Endothelial cell of umbilical vein (primary cell): ENCODE measurements around the gene OCEL1. TPM values are rescaled to one million over a fixed set of nuclear protein-coding genes. Genes with fewer than 3 reads are reported as not detected.

Experiments
- BruUV-seq: library from RNA; stranded (reverse); fragments of 400-500 nt; replicated peaks from 2 replicates; lab custom pipeline; 2021; lab: Mats Ljungman, UMichigan
- CTCF ChIA-PET: fragments of 300-600, 350-600 bp; sonication (Branson Sonifier 250); formaldehyde crosslinking; loops from one replicate; lab custom pipeline; 2021; ENCODE audit warnings: antibody characterized with exemption, inconsistent platforms; lab: Charles Lee
- POLR2A ChIA-PET: fragments of 300-600, 350-600 bp; sonication (Branson Sonifier 250); formaldehyde crosslinking; loops from one replicate; lab custom pipeline; 2021; ENCODE audit warnings: antibody characterized with exemption, inconsistent platforms; lab: Charles Lee
- DNase-seq: peaks from one replicate; pipeline ENCODE4 v3.0.0-alpha.2; 2011; ENCODE audit warnings: low read depth, low spot score
- FAIRE-seq: peaks from 2 replicates; lab custom pipeline; 2011; peaks lifted over from hg19 to GRCh38; lab: Jason Lieb, UNC
- H2AFZ ChIP-seq: 2 replicates; pipeline ENCODE4 v1.6.0; 2012; ENCODE audit warnings: low read depth, low read length, control low read depth, inconsistent platforms
- H3K27ac ChIP-seq: 2 replicates; pipeline ENCODE4 v1.5.1; 2011; ENCODE audit warnings: low read depth, mild to moderate bottlenecking, control low read depth, low read length, moderate library complexity; ENCODE audit not compliant: insufficient read depth
- H3K27me3 ChIP-seq, 2 experiments: 2 replicates each; pipeline versions ENCODE4 v1.6.0 to v1.6.1; 2011; ENCODE audit warnings: low read length in 2 of 2, mixed read lengths in 1 of 2; ENCODE audit not compliant: control insufficient read depth in 2 of 2, insufficient read depth in 2 of 2
- H3K36me3 ChIP-seq, 2 experiments: 2 replicates in 1 of 2; 3 replicates in 1 of 2; pipeline ENCODE4 v1.5.1; 2011; ENCODE audit warnings: low read length in 2 of 2, mild to moderate bottlenecking in 1 of 2, moderate library complexity in 1 of 2; ENCODE audit not compliant: control insufficient read depth in 2 of 2, insufficient read depth in 2 of 2; ENCODE audit errors: extremely low read depth in 1 of 2
- H3K4me1 ChIP-seq: 3 replicates; pipeline ENCODE4 v1.5.1; 2011; ENCODE audit warnings: mild to moderate bottlenecking, low read length; ENCODE audit not compliant: control insufficient read depth, insufficient read depth; ENCODE audit errors: extremely low read depth
- H3K4me2 ChIP-seq: 2 replicates; pipeline ENCODE4 v1.6.1; 2011; ENCODE audit warnings: low read length, control low read depth, mixed read lengths; ENCODE audit not compliant: insufficient read depth
- H3K4me3 ChIP-seq, 3 experiments: fragments of 200-600 bp in 1 of 3; sonication (generic), shearing (Covaris generic) in 1 of 3; replicated peaks in 1 of 3; 2 replicates each; pipeline ENCODE4 v1.5.1; 2011 to 2016; ENCODE audit warnings: control low read depth in 3 of 3, low read length in 3 of 3, mild to moderate bottlenecking in 2 of 3, inconsistent platforms in 1 of 3, low read depth in 1 of 3, moderate library complexity in 1 of 3; ENCODE audit not compliant: insufficient read depth in 1 of 3
- H3K79me2 ChIP-seq: 2 replicates; pipeline ENCODE4 v1.6.0; 2012; ENCODE audit warnings: low read length, inconsistent platforms; ENCODE audit not compliant: control insufficient read depth, insufficient read depth
- H3K9ac ChIP-seq: replicated peaks from 2 replicates; pipeline ENCODE3; 2011; ENCODE audit warnings: low read length, control low read depth; ENCODE audit not compliant: insufficient read depth; ENCODE audit errors: extremely low read depth
- H3K9me1 ChIP-seq: replicated peaks from 3 replicates; pipeline ENCODE4 v1.6.0; 2011; ENCODE audit warnings: mild to moderate bottlenecking, low read length; ENCODE audit not compliant: control insufficient read depth, insufficient read depth; ENCODE audit errors: extremely low read depth
- H3K9me3 ChIP-seq: replicated peaks from 2 replicates; pipeline ENCODE4 v1.5.1; 2012; ENCODE audit warnings: low read length, inconsistent platforms; ENCODE audit not compliant: control insufficient read depth, insufficient read depth
- H4K20me1 ChIP-seq: replicated peaks from 2 replicates; pipeline ENCODE3; 2011; ENCODE audit warnings: mild to moderate bottlenecking, low read length; ENCODE audit not compliant: control insufficient read depth, insufficient read depth; ENCODE audit errors: extremely low read depth
- CTCF ChIP-seq, 2 donors: IDR thresholded peaks; 1 replicate in 1 of 2; 2 replicates in 1 of 2; pipeline ENCODE4 v1.5.1; 2011; ENCODE audit warnings: low read length in 2 of 2, mild to moderate bottlenecking in 2 of 2, moderate library complexity in 2 of 2, control low read depth in 1 of 2, inconsistent platforms in 1 of 2, low read depth in 1 of 2; ENCODE audit not compliant: insufficient read depth in 1 of 2; ENCODE audit errors: extremely low read depth in 1 of 2
- FOS ChIP-seq: IDR thresholded peaks from 2 replicates; pipeline ENCODE4 v1.6.1; 2011; ENCODE audit warnings: mild to moderate bottlenecking, low read length, moderate library complexity, borderline replicate concordance; ENCODE audit not compliant: insufficient read depth
- GATA2 ChIP-seq: IDR thresholded peaks from 2 replicates; pipeline ENCODE4 v1.7.0; 2011; ENCODE audit warnings: low read depth, mild to moderate bottlenecking, moderate library complexity, mixed read lengths, low read length; ENCODE audit not compliant: insufficient read length, insufficient read depth
- MAX ChIP-seq: IDR thresholded peaks from 2 replicates; pipeline ENCODE4 v1.6.1; 2011; ENCODE audit not compliant: insufficient read depth, insufficient read length
- MYC ChIP-seq: IDR thresholded peaks from one replicate; pipeline ENCODE4 v1.6.1; 2011; ENCODE audit warnings: mild to moderate bottlenecking, low read depth, low read length
- POLR2A ChIP-seq: IDR thresholded peaks from 2 replicates; pipeline ENCODE4 v1.6.1; 2012; ENCODE audit warnings: low read depth, mild to moderate bottlenecking, control low read depth, low read length
- POLR2AphosphoS5 ChIP-seq: IDR thresholded peaks from 2 replicates; pipeline ENCODE4 v1.6.1; 2012; ENCODE audit warnings: low read depth, mild to moderate bottlenecking, control low read depth, low read length, moderate library complexity; ENCODE audit not compliant: insufficient read depth
- dilution Hi-C: fragments of 300-500 bp; cut with MboI; formaldehyde crosslinking; loops from one replicate; pipeline ENCODE4 v1.15.0; 2019; ENCODE audit warnings: low sequenced_read_pairs; ENCODE audit not compliant: extremely low pct_ligation_motif_present
- intact Hi-C: fragments of 100-400 bp; cut with micrococcal nuclease; formaldehyde crosslinking; loops from one replicate; pipeline ENCODE4 v1.10.0; 2022
- polyA plus RNA-seq, 4 experiments: library from polyadenylated mRNA; depleted of rRNA in 3 of 4; stranded (reverse) in 3 of 4; unstranded in 1 of 4; fragments of >200 nt; gene quantifications; 2 replicates each; pipeline versions ENCODE4 v1.2.1 to v1.2.3, GENCODE V29; 2011 to 2012; ENCODE audit warnings: missing spikeins in 1 of 4
- total RNA-seq: library from RNA; stranded (reverse); gene quantifications from 2 replicates; pipeline ENCODE4 v1.2.3, GENCODE V29; 2021

Gene OCEL1
- total and polyA plus RNA-seq, 2 donors (not counting 3 experiments of a cell fraction or from before 2014, with no cell fraction given), result 7.4 to 13.0 TPM

DNA sequence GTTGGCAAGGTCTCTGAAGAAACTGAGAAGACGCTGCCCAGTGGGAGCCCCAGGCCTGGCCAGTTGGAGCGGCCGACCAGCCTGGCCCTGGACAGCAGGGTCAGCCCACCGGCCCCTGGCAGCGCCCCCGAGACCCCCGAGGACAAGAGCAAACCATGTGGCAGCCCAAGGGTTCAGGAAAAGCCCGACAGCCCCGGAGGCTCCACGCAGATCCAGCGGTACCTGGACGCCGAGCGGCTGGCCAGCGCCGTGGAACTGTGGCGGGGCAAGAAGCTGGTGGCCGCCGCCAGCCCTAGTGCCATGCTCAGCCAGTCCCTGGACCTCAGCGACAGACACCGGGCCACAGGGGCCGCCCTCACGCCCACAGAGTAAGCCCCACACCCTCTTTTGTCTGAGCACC, 30.9 kb upstream of the OCEL1 start:
- Histone ChIP-seq H3K4me3 (no peak overlapping the region), H2AFZ (no peak overlapping the region), H3K4me2 (no peak overlapping the region), H3K36me3 (peaks cover 0 to 50% of the 10 kb centered on the region in 2 experiments), H3K9me1 (no peaks in the 10 kb centered on the region), H3K9me3 (no peaks in the 10 kb centered on the region), H3K27ac (no peak overlapping the region), H3K4me1 (no peaks in the 10 kb centered on the region), H3K79me2 (no peaks in the 10 kb centered on the region), H3K9ac (no peak overlapping the region), H4K20me1 (no peaks in the 10 kb centered on the region), H3K27me3 (no peaks in the 10 kb centered on the region)
- no peak for TF ChIP-seq POLR2A
- no peak for TF ChIP-seq MAX
- TF ChIP-seq CTCF (IDR thresholded peaks at IDR 0.05; ENCODE audit: extremely low read depth in 1 of 2, insufficient read depth in 1 of 2, low read depth in 1 of 2, low read length in 2 of 2), result no peak
- no peak for TF ChIP-seq MYC
- no peak for TF ChIP-seq GATA2
- TF ChIP-seq FOS, result no peak
- no peak for TF ChIP-seq POLR2AphosphoS5
- CTCF ChIA-PET, result no interaction called here
- no peak for DNase-seq
- dilution Hi-C loops (no loop called here), intact Hi-C loops (no loop called here)
- POLR2A ChIA-PET, result no interaction called here
- no TSS peak for BruUV-seq
- FAIRE-seq, result no peak
